GM12891 (cell line): ENCODE data around the gene ERBB2.

Source experiments
- POLR2A ChIP-seq: IDR thresholded peaks from 2 replicates; pipeline ENCODE4 v1.6.1; 2011; ENCODE audit warnings: low read depth, low read length, control low read depth
- POLR2AphosphoS5 ChIP-seq: IDR thresholded peaks from 2 replicates; pipeline ENCODE4 v1.6.1; 2011; ENCODE audit warnings: low read depth, low read length, control low read depth
- TAF1 ChIP-seq: IDR thresholded peaks from 2 replicates; pipeline ENCODE4 v1.6.1; 2011; ENCODE audit warnings: low read depth, low read length, control low read depth

DNA sequence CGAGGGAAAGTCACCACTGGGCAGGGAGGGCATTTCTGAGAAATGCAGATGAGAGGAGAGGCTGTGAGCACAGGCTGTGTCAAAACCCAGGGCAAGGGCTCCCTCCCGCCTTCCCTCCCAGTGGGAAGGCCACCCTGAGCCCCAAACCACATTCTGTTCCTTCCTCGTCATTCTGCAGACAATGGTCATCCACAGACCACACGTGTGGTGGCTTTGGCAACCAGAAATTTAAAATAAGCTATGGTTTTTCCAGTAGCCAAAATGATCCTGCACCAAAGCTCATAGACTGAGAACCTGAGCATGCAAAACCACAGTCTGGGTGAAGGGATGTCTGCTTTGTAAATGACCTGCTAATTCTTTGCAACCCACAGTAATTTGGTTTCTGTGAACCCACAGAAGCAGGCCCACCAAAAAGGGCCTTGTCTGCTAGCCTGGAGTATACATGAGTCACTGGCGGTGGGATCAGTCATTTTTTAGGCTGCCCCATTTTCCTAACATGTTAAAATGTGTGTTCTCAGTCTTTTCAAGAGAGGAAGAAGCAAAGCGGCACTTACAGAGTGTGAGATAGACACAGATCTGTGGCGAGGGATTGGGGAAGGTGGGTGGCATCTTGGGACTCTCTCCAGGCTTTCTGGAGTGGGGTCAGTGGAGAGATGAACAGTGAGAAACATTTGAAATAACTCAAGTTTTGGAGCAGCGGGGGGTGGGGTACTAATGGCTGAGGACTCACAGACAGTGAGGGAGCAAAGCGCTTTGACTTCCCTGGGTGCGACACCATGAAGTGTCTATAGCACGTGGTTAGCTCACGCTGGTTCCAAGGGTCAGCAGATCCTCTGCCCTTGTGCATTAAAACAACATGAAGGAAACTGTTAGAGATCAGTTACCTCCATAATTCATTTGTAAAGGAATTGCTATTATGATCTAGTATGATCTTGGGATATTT lies 58.3 kb downstream of the ERBB2 start:
- TF ChIP-seq POLR2A (peak; percentile 55; the same call in 1 of the 2 replicates), POLR2AphosphoS5 (peak; percentile 51; the same call in 1 of the 2 replicates), TAF1 (0 out of 2 replicates have a peak, but pooled peaks have one; percentile 19)
